Ramos (cell line): ENCODE measurements around the gene NOL9.
"Not testable (repeated sequence)": the region's sequence is repeated elsewhere in the genome, so short reads cannot be mapped to it uniquely, and the experiment has no call there.

Experiments used
- in situ Hi-C: fragments of 300-500 bp; cut with MboI; formaldehyde crosslinking; loops from one replicate; pipeline ENCODE4 v1.14.3; 2022; ENCODE audit warnings: low sequenced_read_pairs; ENCODE audit not compliant: unreplicated experiment

The NOL9 gene

GRCh38 chr1:6554031-6554906, at the start of gene NOL9:
Gene NOL9, minus strand, starts transcription at chr1:6554513. Its CDS starts 11 bp downstream, at chr1:6554502.
- in situ Hi-C loops = no loop called here

- in situ Hi-C loops = no loop called here
These were observed 49.1 kb upstream of the NOL9 start for GRCh38 chr1:6603238-6603914.

- in situ Hi-C loops = no loop called here
These were observed 48.4 kb upstream of the NOL9 start, which contains the start of gene KLHL21 for GRCh38 chr1:6602669-6603237. Gene KLHL21, minus strand, starts transcription at chr1:6602869. Its CDS starts 52 bp downstream, at chr1:6602817.

- in situ Hi-C loops = no loop called here
These were observed 47.8 kb upstream of the NOL9 start for GRCh38 chr1:6601923-6602668.

GRCh38 chr1:6601049-6601922, 47.0 kb upstream of the NOL9 start:
- in situ Hi-C loops = no loop called here

- in situ Hi-C loops = no loop called here
These were observed 46.2 kb upstream of the NOL9 start for GRCh38 chr1:6600410-6601048.

- in situ Hi-C loops = not testable (repeated sequence)
These were observed 45.7 kb upstream of the NOL9 start for GRCh38 chr1:6599991-6600390.

GRCh38 chr1:6599141-6599975, 45.0 kb upstream of the NOL9 start:
- in situ Hi-C loops = no loop called here

- in situ Hi-C loops = no loop called here
These were observed 43.4 kb upstream of the NOL9 start for GRCh38 chr1:6597777-6598131.

- in situ Hi-C loops = no loop called here
These were observed 42.8 kb upstream of the NOL9 start for GRCh38 chr1:6596886-6597776.

- in situ Hi-C loops = no loop called here
These were observed 42.0 kb upstream of the NOL9 start for GRCh38 chr1:6596351-6596750.

- in situ Hi-C loops = no loop called here
These were observed 40.8 kb upstream of the NOL9 start for GRCh38 chr1:6594977-6595740.

GRCh38 chr1:6593810-6594209, 39.5 kb upstream of the NOL9 start:
- in situ Hi-C loops = no loop called here

GRCh38 chr1:6592865-6593593, 38.7 kb upstream of the NOL9 start:
- in situ Hi-C loops = no loop called here

GRCh38 chr1:6592441-6592840, 38.1 kb upstream of the NOL9 start:
- in situ Hi-C loops = no loop called here

- in situ Hi-C loops = no loop called here
These were observed 37.3 kb upstream of the NOL9 start for GRCh38 chr1:6591644-6592043.
